ENCODE data around the gene MYL6. TPM values are rescaled to one million over a fixed set of nuclear protein-coding genes. Genes with fewer than 3 reads are reported as not detected.

Gene MYL6
- total RNA-seq (1,630 TPM), polyA plus RNA-seq (ENCODE audit: insufficient read depth, low read depth, low replicate concordance) (4,190 TPM)
- long read RNA-seq, donor 1, transcript MYL6-212 (4 exons, 582 nt), result minor isoform, 40 of 660 reads
- long read RNA-seq, donor 1, transcript MYL6-218 (7 exons, 901 nt), result major isoform, 177 of 660 reads
- long read RNA-seq, donor 1, transcript MYL6-219 (5 exons, 1,438 nt), result minor isoform, 12 of 660 reads
- long read RNA-seq, donor 1, transcript MYL6-207 (6 exons, 655 nt), result minor isoform, 171 of 660 reads
- long read RNA-seq, donor 1, partial matches to known transcripts, result 226 of 660 reads
- long read RNA-seq, donor 1, other reads (novel, unspliced or antisense), result 26 of 660 reads
- long read RNA-seq, donor 2, transcript MYL6-212 (4 exons, 582 nt), result minor isoform, 32 of 838 reads
- long read RNA-seq, donor 2, transcript MYL6-207 (6 exons, 655 nt), result major isoform, 235 of 838 reads
- long read RNA-seq, donor 2, transcript MYL6-219 (5 exons, 1,438 nt), result minor isoform, 20 of 838 reads
- long read RNA-seq, donor 2, transcript MYL6-218 (7 exons, 901 nt), result minor isoform, 234 of 838 reads
- long read RNA-seq, donor 2, partial matches to known transcripts, result 262 of 838 reads
- long read RNA-seq, donor 2, other reads (novel, unspliced or antisense), result 48 of 838 reads
- long read RNA-seq, donor 3, transcript MYL6-219 (5 exons, 1,438 nt), result minor isoform, 29 of 1,113 reads
- long read RNA-seq, donor 3, transcript MYL6-212 (4 exons, 582 nt), result minor isoform, 53 of 1,113 reads
- long read RNA-seq, donor 3, transcript MYL6-218 (7 exons, 901 nt), result major isoform, 341 of 1,113 reads
- long read RNA-seq, donor 3, transcript MYL6-207 (6 exons, 655 nt), result minor isoform, 312 of 1,113 reads
- long read RNA-seq, donor 3, partial matches to known transcripts, result 284 of 1,113 reads
- long read RNA-seq, donor 3, other reads (novel, unspliced or antisense), result 73 of 1,113 reads
- long read RNA-seq, donor 4, transcript MYL6-207 (6 exons, 655 nt), result minor isoform, 178 of 708 reads
- long read RNA-seq, donor 4, transcript MYL6-219 (5 exons, 1,438 nt), result minor isoform, 15 of 708 reads
- long read RNA-seq, donor 4, transcript MYL6-212 (4 exons, 582 nt), result minor isoform, 28 of 708 reads
- long read RNA-seq, donor 4, transcript MYL6-218 (7 exons, 901 nt), result major isoform, 258 of 708 reads
- long read RNA-seq, donor 4, partial matches to known transcripts, result 171 of 708 reads
- long read RNA-seq, donor 4, other reads (novel, unspliced or antisense), result 49 of 708 reads
- long read RNA-seq, donor 5, transcript MYL6-207 (6 exons, 655 nt), result minor isoform, 20 of 70 reads
- long read RNA-seq, donor 5, transcript MYL6-212 (4 exons, 582 nt), result minor isoform, 8 of 70 reads
- long read RNA-seq, donor 5, transcript MYL6-218 (7 exons, 901 nt), result major isoform, 28 of 70 reads
- long read RNA-seq, donor 5, partial matches to known transcripts, result 12 of 70 reads
- long read RNA-seq, donor 5, other reads (novel, unspliced or antisense), result 0 of 70 reads
- long read RNA-seq, donor 6, transcript MYL6-219 (5 exons, 1,438 nt), result minor isoform, 18 of 2,604 reads
- long read RNA-seq, donor 6, transcript MYL6-218 (7 exons, 901 nt), result major isoform, 687 of 2,604 reads
- long read RNA-seq, donor 6, transcript MYL6-212 (4 exons, 582 nt), result minor isoform, 106 of 2,604 reads
- long read RNA-seq, donor 6, transcript MYL6-207 (6 exons, 655 nt), result minor isoform, 525 of 2,604 reads
- long read RNA-seq, donor 6, partial matches to known transcripts, result 1,031 of 2,604 reads
- long read RNA-seq, donor 6, other reads (novel, unspliced or antisense), result 201 of 2,604 reads
- long read RNA-seq, donor 7, transcript MYL6-207 (6 exons, 655 nt), result major isoform, 362 of 1,494 reads
- long read RNA-seq, donor 7, transcript MYL6-219 (5 exons, 1,438 nt), result minor isoform, 49 of 1,494 reads
- long read RNA-seq, donor 7, transcript MYL6-218 (7 exons, 901 nt), result minor isoform, 296 of 1,494 reads
- long read RNA-seq, donor 7, partial matches to known transcripts, result 164 of 1,494 reads
- long read RNA-seq, donor 7, other reads (novel, unspliced or antisense), result 611 of 1,494 reads
- long read RNA-seq, donor 8, transcript MYL6-212 (4 exons, 582 nt), result minor isoform, 63 of 1,092 reads
- long read RNA-seq, donor 8, transcript MYL6-207 (6 exons, 655 nt), result minor isoform, 210 of 1,092 reads
- long read RNA-seq, donor 8, transcript MYL6-219 (5 exons, 1,438 nt), result minor isoform, 15 of 1,092 reads
- long read RNA-seq, donor 8, transcript MYL6-218 (7 exons, 901 nt), result major isoform, 344 of 1,092 reads
- long read RNA-seq, donor 8, partial matches to known transcripts, result 392 of 1,092 reads
- long read RNA-seq, donor 8, other reads (novel, unspliced or antisense), result 55 of 1,092 reads
- long read RNA-seq, donor 9, transcript MYL6-207 (6 exons, 655 nt), result minor isoform, 130 of 608 reads
- long read RNA-seq, donor 9, transcript MYL6-219 (5 exons, 1,438 nt), result minor isoform, 8 of 608 reads
- long read RNA-seq, donor 9, transcript MYL6-218 (7 exons, 901 nt), result major isoform, 175 of 608 reads
- long read RNA-seq, donor 9, transcript MYL6-212 (4 exons, 582 nt), result minor isoform, 33 of 608 reads
- long read RNA-seq, donor 9, partial matches to known transcripts, result 234 of 608 reads
- long read RNA-seq, donor 9, other reads (novel, unspliced or antisense), result 22 of 608 reads
- long read RNA-seq, donor 10, transcript MYL6-207 (6 exons, 655 nt), result minor isoform, 164 of 510 reads
- long read RNA-seq, donor 10, transcript MYL6-218 (7 exons, 901 nt), result major isoform, 225 of 510 reads
- long read RNA-seq, donor 10, transcript MYL6-212 (4 exons, 582 nt), result minor isoform, 35 of 510 reads
- long read RNA-seq, donor 10, transcript MYL6-219 (5 exons, 1,438 nt), result minor isoform, 14 of 510 reads
- long read RNA-seq, donor 10, partial matches to known transcripts, result 58 of 510 reads
- long read RNA-seq, donor 10, other reads (novel, unspliced or antisense), result 0 of 510 reads

- peaks cover 2 to 29% (median 23%) of the 10 kb centered on the region in 3 donors for H3K4me1 ChIP-seq (ENCODE audit: control insufficient read depth in 2 of 3, insufficient read depth in 2 of 3, low read depth in 1 of 3, low read length in 3 of 3)
- peak; percentile 11 for FAIRE-seq
Measured at GRCh38 chr12:56158029-56158925, at the start of gene MYL6. TSS of gene MYL6 (plus strand) at chr12:56158359. CDS start at chr12:56158402, 43 bp downstream.

More at GRCh38 chr12:56158029-56158925, at the start of gene MYL6:
- peak within 1 kb of the TSS; percentile 90 to 100 (median 99) for H3K9ac ChIP-seq (ENCODE audit: low read length in 3 of 3)
- peaks cover 8 to 38% (median 31%) of the 10 kb centered on the region in 3 donors for H3K36me3 ChIP-seq (ENCODE audit: control insufficient read depth in 2 of 3, insufficient read depth in 3 of 3, low read length in 3 of 3)
- no peaks in the 10 kb centered on the region for H3K9me3 ChIP-seq (ENCODE audit: control insufficient read depth in 2 of 3, insufficient read depth in 1 of 3, low read length in 3 of 3)
- peak; percentile 3 for TF ChIP-seq CTCF (IDR thresholded peaks at IDR 0.05; ENCODE audit: borderline replicate concordance, extremely low read depth, insufficient read depth)
- peak within 1 kb of the TSS; percentile 98 to 100 for H3K27ac ChIP-seq (ENCODE audit: low read depth in 2 of 2, low read length in 2 of 2)
- H3K4me3 ChIP-seq (ENCODE audit: low read length in 3 of 3), result peak within 1 kb of the TSS; percentile 95 to 100 (median 98)
- no peaks in the 10 kb centered on the region for H3K27me3 ChIP-seq (ENCODE audit: control insufficient read depth, insufficient read depth, low read length)
- intact Hi-C loops (cut with DNase I), result no loop called here
- DNase-seq, result peak; percentile 97 to 99 (median 98)
